IMR-90 (cell line): ENCODE measurements around the gene SPEM1. TPM values are rescaled to one million over a fixed set of nuclear protein-coding genes. Genes with fewer than 3 reads are reported as not detected.

Source experiments
- ATAC-seq: fragments of 200-7000 bp; cut with Tn5 transposase; 2 replicates; pipeline ENCODE4 v1.9.1; 2020; ENCODE audit warnings: low read depth, mild to moderate bottlenecking, moderate library complexity
- BruUV-seq: library from RNA; stranded (reverse); fragments of 400-500 nt; replicated peaks from 2 replicates; lab custom pipeline; 2021; lab: Mats Ljungman, UMichigan
- CTCF ChIA-PET: fragments of 300-600 bp; formaldehyde crosslinking; extraction: SDS; loops from one replicate; lab custom pipeline; 2021; ENCODE audit warnings: antibody characterized with exemption; lab: Yijun Ruan, JAX
- POLR2A ChIA-PET: fragments of 300-600 bp; sonication (Branson Sonifier 250); formaldehyde crosslinking; loops from one replicate; lab custom pipeline; 2022; ENCODE audit warnings: antibody characterized with exemption; ENCODE audit not compliant: unreplicated experiment; lab: Charles Lee
- DNase-seq: peaks from one replicate; pipeline ENCODE4 v3.0.0; 2013
- H2AFZ ChIP-seq: replicated peaks from 2 replicates; pipeline ENCODE3; 2013; ENCODE audit warnings: low read length, mild to moderate bottlenecking; ENCODE audit not compliant: poor library complexity
- H2AK5ac ChIP-seq: 2 replicates; pipeline ENCODE4 v1.6.1; 2013; ENCODE audit warnings: low read depth, low read length, inconsistent platforms
- H2AK9ac ChIP-seq: replicated peaks from 2 replicates; pipeline ENCODE3; 2013; ENCODE audit warnings: mild to moderate bottlenecking, low read depth, low read length, moderate library complexity; ENCODE audit not compliant: poor library complexity
- H2BK120ac ChIP-seq: 2 replicates; pipeline ENCODE4 v1.6.1; 2013; ENCODE audit warnings: low read depth, low read length, inconsistent platforms
- H2BK15ac ChIP-seq: 3 replicates; pipeline ENCODE4 v1.6.1; 2013; ENCODE audit warnings: low read depth, low read length, inconsistent platforms
- H2BK20ac ChIP-seq: 2 replicates; pipeline ENCODE4 v1.6.1; 2013; ENCODE audit warnings: low read depth, mild to moderate bottlenecking, inconsistent platforms, low read length, moderate library complexity
- H2BK5ac ChIP-seq: 2 replicates; pipeline ENCODE4 v1.6.1; 2013; ENCODE audit warnings: mild to moderate bottlenecking, low read depth, low read length, inconsistent platforms; ENCODE audit not compliant: poor library complexity, severe bottlenecking
- H3K14ac ChIP-seq: replicated peaks from 2 replicates; pipeline ENCODE4 v1.6.1; 2013; ENCODE audit warnings: low read depth, low read length, inconsistent platforms
- H3K18ac ChIP-seq: 2 replicates; pipeline ENCODE4 v1.6.1; 2013; ENCODE audit warnings: low read depth, low read length, control low read depth
- H3K23ac ChIP-seq: 2 replicates; pipeline ENCODE4 v1.6.1; 2013; ENCODE audit warnings: low read depth, low read length, inconsistent platforms
- H3K27ac ChIP-seq: 2 replicates; pipeline ENCODE4 v1.5.1; 2013; ENCODE audit warnings: mild to moderate bottlenecking, control low read depth, low read length; ENCODE audit not compliant: insufficient read depth
- H3K27me3 ChIP-seq: 2 replicates; pipeline ENCODE4 v1.6.1; 2013; ENCODE audit warnings: low read length; ENCODE audit not compliant: control insufficient read depth, insufficient read depth
- H3K36me3 ChIP-seq: 2 replicates; pipeline ENCODE4 v1.6.1; 2013; ENCODE audit warnings: low read length, mixed read lengths; ENCODE audit not compliant: control insufficient read depth, insufficient read depth
- H3K4ac ChIP-seq: 2 replicates; pipeline ENCODE4 v1.6.1; 2013; ENCODE audit warnings: low read depth, low read length, inconsistent platforms
- H3K4me1 ChIP-seq: 2 replicates; pipeline ENCODE4 v1.6.1; 2013; ENCODE audit warnings: low read length, mixed read lengths; ENCODE audit not compliant: control insufficient read depth, insufficient read depth
- H3K4me2 ChIP-seq: 2 replicates; pipeline ENCODE4 v1.6.1; 2013; ENCODE audit warnings: low read depth, mild to moderate bottlenecking, control low read depth, low read length, moderate library complexity
- H3K4me3 ChIP-seq: 2 replicates; pipeline ENCODE4 v1.5.1; 2013; ENCODE audit warnings: low read depth, mild to moderate bottlenecking, control low read depth, low read length, moderate library complexity; ENCODE audit not compliant: insufficient read depth
- H3K56ac ChIP-seq: 2 replicates; pipeline ENCODE4 v1.6.1; 2013; ENCODE audit warnings: low read length, inconsistent platforms; ENCODE audit not compliant: insufficient read depth; ENCODE audit errors: extremely low read depth
- H3K79me1 ChIP-seq, 2 experiments: 2 replicates each; pipeline ENCODE4 v1.6.1; 2013; ENCODE audit warnings: low read length in 2 of 2, inconsistent platforms in 1 of 2, low read depth in 1 of 2
- H3K9ac ChIP-seq: 2 replicates; pipeline ENCODE4 v1.6.1; 2013; ENCODE audit warnings: low read depth, low read length, control low read depth
- H3K9me1 ChIP-seq: 2 replicates; pipeline ENCODE4 v1.6.1; 2013; ENCODE audit warnings: low read length, inconsistent platforms; ENCODE audit not compliant: insufficient read depth
- H3K9me3 ChIP-seq: 2 replicates; pipeline ENCODE4 v1.6.1; 2013; ENCODE audit warnings: low read length; ENCODE audit not compliant: control insufficient read depth, insufficient read depth
- H4K20me1 ChIP-seq: 2 replicates; pipeline ENCODE4 v1.6.1; 2013; ENCODE audit warnings: low read length, inconsistent platforms; ENCODE audit not compliant: insufficient read depth
- H4K5ac ChIP-seq: 2 replicates; pipeline ENCODE4 v1.6.1; 2013; ENCODE audit warnings: mild to moderate bottlenecking, low read depth, low read length, control low read depth
- H4K8ac ChIP-seq, 2 experiments: 2 replicates each; pipeline ENCODE4 v1.6.1; 2013; ENCODE audit warnings: low read depth in 2 of 2, low read length in 2 of 2, control low read depth in 1 of 2, inconsistent platforms in 1 of 2
- H4K91ac ChIP-seq: 2 replicates; pipeline ENCODE4 v1.6.1; 2013; ENCODE audit warnings: low read depth, low read length, inconsistent platforms; ENCODE audit not compliant: insufficient read depth
- BHLHE40 ChIP-seq: fragments of 150-350 bp; IDR thresholded peaks from 2 replicates; pipeline ENCODE4 v1.6.1; 2016; ENCODE audit warnings: mild to moderate bottlenecking, low read depth, low read length
- CHD1 ChIP-seq: IDR thresholded peaks from 2 replicates; pipeline ENCODE4 v1.6.1; 2012; ENCODE audit warnings: low read depth, low read length, improper control_type of control experiment
- CTCF ChIP-seq: conservative IDR thresholded peaks from 2 replicates; pipeline ENCODE4 v1.5.1; 2012; ENCODE audit warnings: mild to moderate bottlenecking, low read depth, low read length, improper control_type of control experiment
- FOS ChIP-seq: fragments of 150-350 bp; IDR thresholded peaks from 2 replicates; pipeline ENCODE4 v1.6.1; 2016; ENCODE audit warnings: low read depth, low read length
- MAFK ChIP-seq: IDR thresholded peaks from 2 replicates; pipeline ENCODE4 v1.6.1; 2012; ENCODE audit warnings: low read depth, low read length, improper control_type of control experiment
- MAZ ChIP-seq: IDR thresholded peaks from 2 replicates; pipeline ENCODE4 v1.6.1; 2012; ENCODE audit warnings: low read depth, mild to moderate bottlenecking, low read length, improper control_type of control experiment, moderate library complexity, borderline replicate concordance
- MXI1 ChIP-seq: IDR thresholded peaks from 2 replicates; pipeline ENCODE4 v1.6.1; 2012; ENCODE audit warnings: low read depth, mild to moderate bottlenecking, low read length, moderate library complexity, borderline replicate concordance
- NFE2L2 ChIP-seq: fragments of 150-350 bp; IDR thresholded peaks from 2 replicates; pipeline ENCODE4 v1.6.1; 2016; ENCODE audit warnings: low read depth, mild to moderate bottlenecking, low read length
- POLR2A ChIP-seq: IDR thresholded peaks from 2 replicates; pipeline ENCODE4 v1.6.1; 2012; ENCODE audit warnings: mild to moderate bottlenecking, low read depth, low read length
- RAD21 ChIP-seq: IDR thresholded peaks from 2 replicates; pipeline ENCODE4 v1.6.1; 2012; ENCODE audit warnings: low read length, improper control_type of control experiment
- RFX5 ChIP-seq: IDR thresholded peaks from 2 replicates; pipeline ENCODE4 v1.8.0; 2012; ENCODE audit warnings: low read depth, mild to moderate bottlenecking, low read length, moderate library complexity
- SMC3 ChIP-seq: fragments of 150-350 bp; IDR thresholded peaks from 2 replicates; pipeline ENCODE4 v1.6.1; 2016; ENCODE audit warnings: low read depth, mild to moderate bottlenecking, antibody characterized with exemption, low read length, moderate library complexity
- USF2 ChIP-seq: fragments of 150-350 bp; IDR thresholded peaks from 2 replicates; pipeline ENCODE4 v1.6.1; 2017; ENCODE audit warnings: mild to moderate bottlenecking, antibody characterized with exemption, low read length, low read depth
- WGBS, 2 experiments: methylation state at CpG; one replicate each; pipeline versions ENCODE4 v1.1.5 to v1.1.7; 2013; ENCODE audit warnings: missing lambda C conversion rate in 2 of 2; ENCODE audit not compliant: insufficient read length in 1 of 2; ENCODE audit errors: extremely low coverage in 2 of 2; 5-methylcytosine and 5-hydroxymethylcytosine counted together
- dilution Hi-C: fragments of 300-500 bp; cut with HindIII; formaldehyde crosslinking; loops from one replicate; pipeline ENCODE4 v1.14.3; 2018; ENCODE audit warnings: low sequenced_read_pairs; ENCODE audit not compliant: unreplicated experiment
- in situ Hi-C: fragments of 300-500 bp; cut with MboI; formaldehyde crosslinking; loops from 3 replicates; pipeline ENCODE4 v1.14.3; 2019; ENCODE audit warnings: low sequenced_read_pairs, inconsistent platforms, mixed read lengths
- intact Hi-C: fragments of 100-400 bp; cut with micrococcal nuclease; formaldehyde crosslinking; loops from 2 replicates; pipeline ENCODE4 v1.10.0; 2022
- polyA plus RNA-seq, 3 experiments: library from polyadenylated mRNA; depleted of rRNA; stranded (reverse); fragments of >200 nt; gene quantifications; 2 replicates each; pipeline ENCODE4 v1.2.3, GENCODE V29; 2012; ENCODE audit warnings: low replicate concordance in 1 of 3
- total RNA-seq: library from RNA; depleted of rRNA; stranded (reverse); fragments of >200 nt; gene quantifications from 2 replicates; pipeline ENCODE4 v1.2.3, GENCODE V29; 2012
- TF ChIP-seq, protein P1 (sequence below): fragments of 150-350 bp; IDR thresholded peaks from 2 replicates; pipeline ENCODE4 v1.6.1; 2016; ENCODE audit warnings: low read depth, mild to moderate bottlenecking, low read length, moderate library complexity, borderline replicate concordance

Gene SPEM1
- total and polyA plus RNA-seq, 2 of the 4 experiments (the other 2 are of a cell fraction): not detected

DNA sequence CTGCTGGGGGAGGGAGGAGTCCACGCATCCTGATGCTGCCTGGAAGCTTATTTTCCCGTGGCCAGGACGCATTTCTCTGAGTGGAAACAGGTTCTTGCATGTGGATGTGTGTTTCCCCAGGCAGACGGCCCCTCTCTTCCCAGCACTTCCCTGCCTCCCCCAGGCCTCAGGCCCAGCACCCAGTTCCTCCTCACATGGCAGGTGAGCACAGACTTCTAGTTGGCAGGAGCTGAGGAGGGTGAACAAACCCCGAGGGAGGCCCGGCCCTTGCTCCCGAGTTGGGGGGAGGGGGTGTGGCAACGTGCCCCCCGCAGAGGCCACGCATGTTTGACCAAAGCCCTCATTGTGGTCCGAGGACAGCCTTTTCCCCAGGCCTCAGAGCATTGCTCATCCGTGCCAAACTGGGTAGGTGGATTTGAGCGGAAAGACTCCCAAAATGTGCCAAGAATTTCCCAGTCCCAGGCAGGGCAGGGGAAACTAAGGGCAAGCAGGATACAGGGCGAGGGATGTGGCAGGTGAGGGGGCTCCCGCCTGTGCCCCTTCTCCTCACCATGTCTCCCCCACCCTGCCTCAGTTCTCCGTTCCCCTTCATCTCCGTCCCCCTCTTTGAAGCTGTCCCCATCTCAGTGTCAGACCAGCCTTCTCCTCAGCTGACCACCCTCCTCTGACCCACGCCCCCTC lies 1.5 kb upstream of the SPEM1 start:
- Histone ChIP-seq H2AK9ac (no peak overlapping the region), H2AK5ac (no peak overlapping the region), H3K79me1 (no peaks in the 10 kb centered on the region; a peak in 1 of 4 replicates), H3K18ac (no peak overlapping the region), H4K8ac (no peak overlapping the region), H2BK15ac (no peak overlapping the region), H3K36me3 (peaks cover 24% of the 10 kb centered on the region), H3K9me1 (0 out of 2 replicates have a peak, but pooled peaks cover 4% of the 10 kb centered on the region), H2BK20ac (no peak overlapping the region), H3K27ac (no peak overlapping the region), H3K4me2 (no peak overlapping the region), H4K91ac (no peak overlapping the region), H3K4me3 (no peak overlapping the region), H3K14ac (no peak overlapping the region), H2BK5ac (no peak overlapping the region), H3K23ac (no peak overlapping the region), H3K27me3 (no peaks in the 10 kb centered on the region), H2AFZ (no peak overlapping the region), H3K9ac (no peak overlapping the region), H2BK120ac (no peak overlapping the region), H3K9me3 (no peaks in the 10 kb centered on the region), H3K56ac (no peak overlapping the region), H3K4ac (no peak overlapping the region), H3K4me1 (no peaks in the 10 kb centered on the region), H4K5ac (no peak overlapping the region), H4K20me1 (peaks cover 7% of the 10 kb centered on the region; the same call in 1 of the 2 replicates)
- BruUV-seq: TSS peak; percentile 60
- intact Hi-C loops (no loop called here), in situ Hi-C loops (no loop called here), dilution Hi-C loops (no loop called here)
- ChIA-PET POLR2A (no interaction called here), CTCF (no interaction called here)
- DNase-seq: no peak
- no peak for ATAC-seq
- WGBS, 2 experiments: 59% methylated on average over 4 of the region's 18 CpGs; no CpG with 5 or more reads in 1 of the 2 experiments
- no peak for TF ChIP-seq CHD1
- no peak for TF ChIP-seq MAFK
- TF ChIP-seq BHLHE40: no peak
- TF ChIP-seq USF2: no peak
- no peak for TF ChIP-seq MXI1
- no peak for TF ChIP-seq NFE2L2
- TF ChIP-seq SMC3: no peak
- no peak for TF ChIP-seq RFX5
- TF ChIP-seq CTCF: no peak
- no peak for TF ChIP-seq FOS
- no peak for TF ChIP-seq MAZ
- TF ChIP-seq, protein P1, sequence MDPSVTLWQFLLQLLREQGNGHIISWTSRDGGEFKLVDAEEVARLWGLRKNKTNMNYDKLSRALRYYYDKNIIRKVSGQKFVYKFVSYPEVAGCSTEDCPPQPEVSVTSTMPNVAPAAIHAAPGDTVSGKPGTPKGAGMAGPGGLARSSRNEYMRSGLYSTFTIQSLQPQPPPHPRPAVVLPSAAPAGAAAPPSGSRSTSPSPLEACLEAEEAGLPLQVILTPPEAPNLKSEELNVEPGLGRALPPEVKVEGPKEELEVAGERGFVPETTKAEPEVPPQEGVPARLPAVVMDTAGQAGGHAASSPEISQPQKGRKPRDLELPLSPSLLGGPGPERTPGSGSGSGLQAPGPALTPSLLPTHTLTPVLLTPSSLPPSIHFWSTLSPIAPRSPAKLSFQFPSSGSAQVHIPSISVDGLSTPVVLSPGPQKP: no peak
- no peak for TF ChIP-seq POLR2A
- TF ChIP-seq RAD21: no peak
